ENCODE data around the gene MVK. TPM values are rescaled to one million over a fixed set of nuclear protein-coding genes. Genes with fewer than 3 reads are reported as not detected.

MVK gene
- polyA plus RNA-seq, 12 donors: 8.0 to 19.0 (median 15.3) TPM; not detected in 1

DNA sequence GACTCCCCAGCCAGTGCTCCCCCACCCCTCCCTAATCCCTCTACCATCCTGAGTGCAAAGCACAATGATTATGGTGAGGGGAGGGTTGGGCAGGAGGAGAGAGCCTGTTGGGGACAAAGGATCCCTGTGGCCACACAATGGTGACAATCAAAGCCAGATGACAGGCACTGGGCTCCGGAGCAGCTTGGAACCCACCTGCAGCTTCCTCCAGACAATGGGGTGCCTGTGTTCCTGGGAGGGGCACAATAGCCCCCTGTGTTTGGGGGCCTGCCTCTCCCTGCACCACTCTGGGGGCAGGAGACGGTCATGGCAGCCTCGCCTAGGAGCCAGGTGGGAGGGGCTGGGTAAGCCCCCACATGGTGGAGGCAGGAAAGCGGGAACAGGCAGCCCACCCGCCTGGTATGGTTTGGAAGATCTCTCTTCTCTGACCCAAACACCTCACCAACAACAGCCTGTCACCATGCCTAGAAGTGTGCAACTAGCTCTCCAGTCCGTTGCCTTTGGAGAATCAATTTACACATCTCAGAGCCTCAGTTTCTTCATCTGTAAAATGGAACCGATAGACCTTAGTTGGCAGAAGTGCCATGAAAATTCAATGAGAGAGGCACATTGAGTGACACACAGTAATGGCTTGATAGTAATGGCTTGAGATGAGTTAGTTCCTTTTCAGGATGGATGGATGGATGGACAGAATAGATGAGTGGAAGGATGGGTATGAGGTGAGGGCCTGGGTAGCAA, 53.0 kb downstream of the MVK start:
- DNase-seq: no peak

DNA sequence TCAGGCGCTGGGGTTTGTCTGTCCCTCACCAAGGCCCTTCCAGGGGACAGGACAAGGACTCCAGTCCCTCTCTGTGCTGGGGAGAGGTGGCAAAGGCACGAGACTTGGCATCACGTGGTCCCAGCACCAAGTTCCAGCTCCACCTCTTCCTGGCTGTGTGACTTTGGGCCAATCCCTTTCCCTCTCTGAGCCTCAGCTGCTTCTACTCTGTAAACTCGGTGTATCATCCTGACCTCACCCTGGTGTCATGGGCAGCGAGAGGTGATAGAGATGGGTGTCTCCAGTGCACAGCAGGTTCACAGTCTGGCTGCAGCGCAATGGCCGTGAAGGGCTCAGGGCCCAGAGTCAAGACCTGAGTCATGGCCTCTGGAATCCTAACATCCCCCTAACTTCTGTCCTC, 54.0 kb downstream of the MVK start:
- no peak for DNase-seq

DNA sequence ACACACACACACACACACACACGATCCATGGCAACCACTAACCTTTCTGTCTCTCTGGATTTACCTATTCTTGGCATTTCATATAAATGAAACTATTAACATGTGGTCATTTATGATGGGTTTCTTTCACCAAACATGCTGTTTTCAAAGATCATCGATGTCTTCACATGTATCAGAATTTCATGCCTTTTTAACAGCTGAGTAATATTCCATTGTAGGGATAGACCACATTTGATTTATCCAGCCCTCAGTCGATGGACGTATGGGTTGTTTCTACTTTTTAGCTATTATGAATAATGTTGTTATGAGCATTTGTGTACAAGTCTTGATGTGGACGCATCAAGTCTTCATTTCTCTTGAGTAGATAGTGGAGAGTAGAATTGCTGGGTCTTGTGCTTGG, 56.5 kb downstream of the MVK start:
- no peak for DNase-seq

DNA sequence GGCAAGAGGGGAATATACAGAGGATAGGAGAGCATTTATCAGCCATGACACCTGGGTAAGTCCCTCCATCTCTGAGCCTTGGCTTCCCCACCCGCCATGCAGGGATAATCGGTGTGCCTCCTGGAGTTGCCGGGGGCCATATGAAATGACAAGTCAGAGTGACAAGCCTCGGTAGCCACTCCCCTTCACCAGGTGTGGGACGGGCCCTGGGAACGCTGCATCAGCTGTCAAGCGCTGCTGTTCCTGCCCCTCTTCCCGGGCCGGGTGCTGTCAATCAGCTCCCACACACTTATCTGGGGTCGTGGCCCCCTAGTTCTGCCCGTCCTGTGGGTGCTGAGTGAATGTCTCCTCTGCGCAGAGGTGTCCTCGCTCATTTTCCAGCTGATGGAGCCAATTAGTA, 57.2 kb downstream of the MVK start:
- no peak for DNase-seq

DNA sequence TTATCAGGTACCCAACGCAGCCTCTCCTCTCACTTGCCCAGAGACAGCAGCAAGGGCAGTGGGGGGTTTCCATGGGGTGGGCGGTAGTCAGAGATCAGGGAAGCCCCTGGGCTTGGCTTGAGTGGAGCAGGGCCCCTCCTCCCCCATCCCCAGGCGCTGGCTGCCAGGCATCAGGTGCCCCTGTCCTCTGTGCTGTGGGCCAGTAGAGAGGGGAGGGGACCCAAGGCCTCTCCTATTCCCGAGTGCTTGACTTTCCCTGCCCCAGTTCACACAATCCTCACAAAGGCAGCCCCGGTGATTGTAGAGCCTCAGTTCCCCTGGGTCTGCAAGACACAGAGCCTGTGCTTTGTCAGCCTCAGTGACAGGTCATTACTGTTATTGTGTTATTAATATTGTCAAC, 57.7 kb downstream of the MVK start:
- DNase-seq: no peak

DNA sequence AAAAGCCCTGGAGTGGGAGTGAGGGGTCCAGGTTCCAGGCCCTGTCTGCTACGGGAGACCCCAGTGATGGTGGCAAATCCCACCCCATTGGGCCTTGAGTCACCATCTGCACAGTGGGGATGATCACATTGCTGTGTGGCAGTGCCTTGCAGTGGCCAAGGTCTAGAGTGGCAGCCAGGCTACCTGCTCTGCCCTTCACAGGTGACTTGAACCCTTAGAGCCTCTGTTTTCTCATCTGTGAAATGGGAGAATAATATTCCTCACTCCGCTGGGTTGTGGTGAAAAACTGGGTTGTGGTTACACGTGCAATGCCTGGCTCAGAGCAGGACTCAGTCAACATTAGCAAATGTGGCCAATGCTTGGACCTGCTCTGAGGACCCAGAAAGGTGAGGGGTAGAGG, 58.2 kb downstream of the MVK start:
- no peak for DNase-seq

DNA sequence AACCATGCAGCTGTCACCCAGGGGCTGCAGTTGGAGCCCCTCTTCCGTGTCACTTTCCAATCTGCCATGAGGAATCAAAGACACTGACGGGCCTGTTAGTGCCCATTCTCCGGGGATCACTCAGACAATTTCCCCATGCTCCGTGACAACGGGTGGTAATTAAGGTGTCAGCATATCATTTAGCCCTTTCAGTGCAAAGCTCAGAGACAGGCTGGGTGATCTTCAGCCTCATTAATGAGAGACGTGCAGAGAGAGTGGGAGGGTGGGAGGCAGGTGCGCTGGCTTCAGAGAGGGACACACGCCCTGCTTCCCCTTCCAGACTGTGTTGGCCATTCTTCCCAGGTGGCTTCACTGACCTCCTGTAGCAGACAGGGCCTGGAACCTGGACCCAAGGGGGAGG, 58.7 kb downstream of the MVK start:
- DNase-seq: no peak

DNA sequence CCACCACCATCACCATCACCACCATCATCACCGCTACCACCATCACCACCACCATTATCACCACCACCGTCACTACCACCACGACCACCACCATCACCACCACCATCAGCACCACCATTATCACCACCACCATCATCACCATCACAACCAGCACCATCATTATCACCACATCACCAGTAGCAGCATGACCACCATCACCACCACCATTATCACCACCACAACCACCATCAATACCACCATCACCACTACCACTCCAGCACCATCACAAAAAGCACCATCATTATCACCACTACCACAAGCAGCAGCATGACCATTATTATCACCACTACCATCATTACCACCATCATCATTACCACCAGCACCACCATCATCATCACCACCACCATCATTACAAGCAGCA, 62.1 kb downstream of the MVK start:
- DNase-seq: no peak

DNA sequence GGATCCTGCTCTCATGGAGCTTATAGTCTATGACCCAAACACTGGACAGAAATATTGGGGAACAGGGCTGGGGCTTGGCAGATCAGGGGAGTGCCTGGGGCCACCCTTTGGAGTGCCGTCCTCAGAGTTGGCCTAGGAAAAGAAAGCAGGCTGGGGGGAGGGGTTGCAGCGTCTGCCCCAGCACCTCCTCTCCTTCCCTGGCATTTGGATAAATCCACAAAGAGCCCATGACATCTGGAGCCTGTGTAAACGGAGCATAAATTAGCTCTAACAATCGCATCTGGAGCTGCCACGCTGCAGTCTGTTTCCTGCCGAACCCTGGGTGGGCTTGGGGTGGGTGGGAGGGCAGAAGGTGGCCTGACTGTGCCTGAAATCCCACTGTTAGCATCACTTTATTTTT, 63.8 kb downstream of the MVK start:
- no peak for DNase-seq

DNA sequence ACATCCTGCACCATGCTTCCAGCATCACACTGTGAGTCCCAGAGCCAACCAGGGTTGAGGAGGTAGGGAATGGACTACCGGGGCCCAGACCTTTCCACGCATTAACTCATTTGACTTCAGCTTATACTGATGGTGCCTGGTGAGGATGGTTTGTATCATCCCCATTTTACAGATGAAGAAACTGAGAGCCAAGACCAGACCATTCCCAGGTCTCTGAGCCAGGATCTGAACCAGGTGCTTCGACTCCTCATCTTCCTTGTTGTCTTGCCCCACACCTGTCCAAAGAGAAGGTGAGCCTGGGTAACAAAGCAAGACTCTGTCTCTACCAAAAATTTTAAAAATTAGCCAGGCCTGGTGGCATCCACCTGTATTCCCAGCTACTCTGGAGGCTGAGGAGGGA, 64.4 kb downstream of the MVK start:
- DNase-seq: no peak

DNA sequence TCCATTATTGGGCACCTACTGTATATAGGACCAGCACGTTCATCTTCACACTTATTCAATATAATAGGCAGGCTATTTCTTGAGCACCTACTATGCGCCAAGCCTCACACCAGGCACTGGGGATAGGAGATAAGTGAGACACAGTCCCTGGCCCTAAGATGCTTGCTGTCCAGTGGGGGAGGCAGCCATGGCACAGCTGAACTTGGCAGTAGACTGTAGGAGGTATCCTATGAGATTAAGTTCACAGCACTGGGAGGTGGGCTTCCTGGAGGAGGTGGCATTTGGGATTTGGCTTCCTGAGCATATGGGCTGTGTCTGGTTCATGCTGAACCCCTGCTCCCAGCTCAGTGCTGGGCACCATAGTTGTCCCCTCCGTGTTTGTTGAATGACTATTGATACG, 65.1 kb downstream of the MVK start:
- DNase-seq: no peak

DNA sequence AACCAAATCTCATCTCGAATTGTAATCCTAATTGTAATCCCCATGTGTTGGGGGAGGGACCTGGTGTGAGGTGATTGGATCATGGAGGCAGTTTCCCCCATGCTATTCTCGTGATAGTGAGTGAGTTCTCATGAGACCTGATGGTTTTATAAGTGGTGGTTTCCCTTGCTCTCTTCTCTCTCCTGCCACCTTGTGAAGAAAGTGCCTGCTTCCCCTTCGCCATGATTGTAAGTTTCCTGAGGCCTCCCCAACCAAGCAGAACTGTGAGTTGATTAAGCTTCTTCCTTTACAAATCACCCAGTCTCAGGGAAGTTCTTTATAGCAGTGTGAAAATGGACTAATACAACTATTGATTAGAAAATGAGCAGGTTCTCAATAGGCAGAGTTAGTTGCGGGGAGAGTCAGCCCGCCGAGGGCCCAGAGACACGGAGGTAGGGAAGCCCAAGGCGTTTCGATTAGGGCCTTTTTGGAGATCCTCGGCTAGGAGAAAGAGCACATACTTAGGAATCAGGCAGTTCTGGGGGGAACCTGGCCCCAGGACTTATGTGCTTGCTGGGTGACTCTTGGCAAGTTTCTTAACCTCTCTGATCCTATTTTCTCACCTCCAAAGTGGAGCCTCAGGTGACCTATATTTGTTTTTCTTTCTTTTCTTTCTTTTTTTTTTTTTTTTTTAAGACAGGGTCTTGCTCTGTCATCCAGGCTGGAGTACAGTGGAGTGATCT, 65.7 kb downstream of the MVK start:
- DNase-seq: no peak

DNA sequence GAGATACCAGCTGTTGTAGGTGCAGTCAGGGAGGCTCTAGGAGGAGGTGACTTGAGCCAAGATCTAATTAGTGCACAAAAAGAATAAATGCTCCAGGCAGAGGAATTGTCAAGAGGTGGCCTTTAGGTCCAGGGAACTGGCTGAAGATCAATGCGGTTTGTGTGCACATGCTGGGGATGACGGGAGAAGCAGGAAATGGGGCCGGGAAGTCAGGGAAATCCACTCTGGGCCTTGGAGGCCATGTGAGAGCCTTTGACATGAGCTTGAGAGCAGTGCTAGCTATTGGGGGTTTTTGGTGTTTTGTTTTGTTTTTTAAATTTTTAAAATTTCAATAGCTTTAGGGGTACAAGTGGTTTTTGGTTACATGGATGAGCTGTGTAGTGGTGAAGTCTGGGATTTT, 67.4 kb downstream of the MVK start:
- no peak for DNase-seq

DNA sequence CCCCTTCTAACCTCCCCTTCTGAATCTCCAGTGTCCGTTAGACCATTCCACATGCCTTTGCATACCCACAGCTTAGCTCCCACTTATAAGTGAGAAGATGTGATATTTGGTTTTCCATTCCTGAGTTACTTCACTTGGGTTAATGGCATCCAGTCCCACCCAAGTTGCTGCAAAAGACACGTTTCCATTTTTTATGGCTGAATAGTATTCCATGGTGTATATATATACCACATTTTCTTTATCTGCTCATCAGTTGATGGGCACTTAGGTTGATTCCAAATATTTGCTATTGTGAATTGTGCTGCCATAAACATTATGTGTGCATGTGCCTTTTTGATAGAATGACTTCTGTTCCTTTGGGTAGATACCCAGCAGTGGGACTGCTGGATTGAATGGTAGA, 67.8 kb downstream of the MVK start:
- DNase-seq: no peak

DNA sequence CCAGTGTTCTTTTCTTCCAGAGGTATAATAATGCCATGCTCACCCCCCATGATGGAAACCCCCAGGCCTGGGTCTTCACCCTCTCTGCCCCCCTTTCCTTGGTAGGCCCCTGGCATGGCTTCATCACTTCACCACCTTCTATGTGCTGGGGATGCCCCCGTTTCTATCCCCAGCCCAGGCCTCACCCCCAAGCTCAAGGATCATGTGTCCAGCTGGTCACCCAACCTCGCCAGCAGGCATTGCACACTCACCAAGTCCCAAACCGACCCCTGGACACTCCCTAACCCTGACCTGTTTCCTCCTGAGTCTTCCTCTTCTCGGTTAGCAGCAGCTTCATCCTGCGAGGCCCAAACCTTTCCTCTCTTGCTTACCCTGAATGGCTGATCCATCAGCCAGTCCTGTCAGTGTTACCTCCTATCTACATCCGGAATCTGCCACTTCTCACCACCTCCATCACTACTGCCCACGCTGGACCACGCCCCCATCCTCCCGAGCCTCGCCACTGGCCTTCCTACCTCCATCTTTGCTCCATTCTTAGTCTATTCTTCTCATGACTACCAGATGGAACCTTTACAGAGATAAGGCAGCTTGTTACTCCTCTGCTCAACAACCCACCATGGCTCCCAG, 69.0 kb downstream of the MVK start:
- no peak for DNase-seq

DNA sequence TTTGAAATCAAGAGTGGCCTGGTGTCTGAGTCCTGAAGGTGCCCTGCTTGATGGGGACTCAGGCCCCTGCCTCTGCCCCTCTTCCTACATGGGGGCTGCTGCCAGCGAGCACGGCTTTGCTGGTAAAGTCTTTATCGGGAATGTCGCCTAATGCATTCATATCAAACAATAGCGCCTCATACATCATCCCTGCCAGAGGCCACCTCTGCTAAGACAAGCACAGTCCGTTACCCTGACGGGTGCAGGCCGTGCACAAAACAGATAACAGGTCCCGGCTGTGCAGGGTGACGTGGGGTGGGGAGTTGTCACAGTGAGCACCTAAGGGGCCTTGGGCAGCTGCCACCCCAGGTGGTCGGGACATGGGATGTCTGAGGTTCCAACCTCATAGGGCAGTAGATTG, 71.6 kb downstream of the MVK start:
- no peak for DNase-seq

DNA sequence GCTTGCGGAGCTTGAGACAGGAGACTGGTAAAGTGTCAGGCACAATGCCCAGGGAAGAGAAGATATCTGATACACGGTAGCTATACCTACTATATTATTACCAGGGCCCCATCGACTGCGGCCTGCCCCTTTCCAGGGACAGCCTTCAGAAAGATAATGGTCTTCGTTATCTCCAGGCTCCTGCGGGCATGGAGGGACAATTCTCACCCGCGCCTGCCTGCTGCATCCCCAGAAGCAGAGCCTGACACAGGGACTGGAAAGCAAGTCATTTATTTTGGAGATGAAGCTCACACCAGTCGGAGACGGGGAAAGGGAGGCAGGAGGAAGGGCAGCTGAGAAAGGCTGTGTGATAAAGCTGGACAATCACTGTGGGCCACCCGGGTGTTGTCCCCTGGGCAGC, 72.1 kb downstream of the MVK start:
- DNase-seq: no peak

Other genes starting within 250 kb of the MVK start
- gene MYO1H, start 225.9 kb upstream of the MVK start, polyA plus RNA-seq (ENCODE audit: insufficient read length in 12 of 12): 1 to 10 TPM in 1 of 12 donors, under 1 TPM in 8, not detected in 3; 0.09 to 1.2 (median 0.28) TPM
- gene KCTD10, start 96.5 kb upstream of the MVK start, polyA plus RNA-seq (ENCODE audit: insufficient read length in 12 of 12): 10 to 100 TPM in 11 of 12 donors, not detected in 1; 26.9 to 53.1 (median 32.3) TPM
- gene UBE3B, start 96.2 kb upstream of the MVK start, polyA plus RNA-seq (ENCODE audit: insufficient read length in 12 of 12): 10 to 100 TPM in 11 of 12 donors, not detected in 1; 17.5 to 30.0 (median 24.9) TPM
- 100 to 1,000 TPM in 1 of 12 donors, 10 to 100 TPM in 11; 18.4 to 126 (median 24.2) TPM for gene MMAB, start 290 bp upstream of the MVK start, polyA plus RNA-seq (ENCODE audit: insufficient read length in 12 of 12)
- 10 to 100 TPM in 2 of 12 donors, 1 to 10 TPM in 9, not detected in 1; 3.3 to 12.5 (median 6.5) TPM for gene FAM222A, start 140.0 kb downstream of the MVK start, polyA plus RNA-seq (ENCODE audit: insufficient read length in 12 of 12)

Measured in muscle of arm (tissue), 12 donors.